OCI-LY1 (cell line): ENCODE measurements around the gene NRP2.

Experiments
- H2AFZ ChIP-seq: fragments of 200-600 bp; sonication (generic), shearing (Covaris generic); 2 replicates; pipeline ENCODE4 v1.6.0; 2014; ENCODE audit warnings: antibody characterized with exemption, mild to moderate bottlenecking, low read length
- H3F3A ChIP-seq: fragments of 200-600 bp; sonication (generic), shearing (Covaris generic); 2 replicates; pipeline ENCODE4 v1.6.0; 2014; ENCODE audit warnings: mild to moderate bottlenecking, antibody characterized with exemption, low read length, moderate library complexity; ENCODE audit not compliant: insufficient read depth
- H3K27ac ChIP-seq: fragments of 200-600 bp; sonication (generic); 2 replicates; pipeline ENCODE4 v1.5.1; 2014; ENCODE audit warnings: low read length, mixed run types, mild to moderate bottlenecking, low read depth; ENCODE audit not compliant: poor library complexity, severe bottlenecking
- H3K27me3 ChIP-seq: fragments of 200-600 bp; sonication (generic); 2 replicates; pipeline ENCODE4 v1.6.0; 2014; ENCODE audit warnings: antibody characterized with exemption, mild to moderate bottlenecking, low read length, moderate library complexity; ENCODE audit not compliant: insufficient read depth
- H3K36me3 ChIP-seq: fragments of 200-600 bp; sonication (generic); 2 replicates; pipeline ENCODE4 v1.6.1; 2014; ENCODE audit warnings: mild to moderate bottlenecking, antibody characterized with exemption, low read length, moderate library complexity, mixed read lengths; ENCODE audit not compliant: insufficient read depth
- H3K4me1 ChIP-seq: fragments of 200-600 bp; sonication (generic); 2 replicates; pipeline ENCODE4 v1.5.1; 2014; ENCODE audit warnings: mild to moderate bottlenecking, low read length, moderate library complexity; ENCODE audit not compliant: insufficient read depth, severe bottlenecking
- H3K4me2 ChIP-seq: fragments of 200-600 bp; sonication (generic), shearing (Covaris generic); 2 replicates; pipeline ENCODE4 v1.6.1; 2014; ENCODE audit warnings: low read length
- H3K4me3 ChIP-seq: fragments of 200-600 bp; sonication (generic); 2 replicates; pipeline ENCODE4 v1.5.1; 2014; ENCODE audit warnings: low read length, low read depth, mild to moderate bottlenecking, mixed read lengths; ENCODE audit not compliant: poor library complexity, severe bottlenecking
- H3K79me2 ChIP-seq: fragments of 200-600 bp; shearing (Covaris generic); 2 replicates; pipeline ENCODE4 v1.6.1; 2016; ENCODE audit warnings: mixed run types, low read length, mixed read lengths; ENCODE audit not compliant: insufficient read depth
- H3K9ac ChIP-seq: fragments of 200-600 bp; sonication (generic), shearing (Covaris generic); 2 replicates; pipeline ENCODE4 v1.6.1; 2014; ENCODE audit warnings: mild to moderate bottlenecking, low read length, mixed read lengths
- H3K9me2 ChIP-seq: fragments of 200-600 bp; sonication (generic), shearing (Covaris generic); 2 replicates; pipeline ENCODE4 v1.6.1; 2014; ENCODE audit warnings: low read depth, mild to moderate bottlenecking, low read length, mixed read lengths
- H3K9me3 ChIP-seq: fragments of 200-600 bp; shearing (Covaris generic); 2 replicates; pipeline ENCODE4 v1.6.1; 2014; ENCODE audit warnings: low read length, mixed read lengths
- H4K20me1 ChIP-seq: fragments of 200-600 bp; sonication (generic), shearing (Covaris generic); 2 replicates; pipeline ENCODE4 v1.6.0; 2016; ENCODE audit warnings: mild to moderate bottlenecking, low read length; ENCODE audit not compliant: insufficient read depth
- EZH2 ChIP-seq: fragments of 200-600 bp; sonication (generic), shearing (Covaris generic); IDR thresholded peaks from 2 replicates; pipeline ENCODE4 v1.8.0; 2017; ENCODE audit warnings: borderline replicate concordance, mixed run types, mild to moderate bottlenecking, antibody characterized with exemption, low read length, moderate library complexity, mixed read lengths
- TF ChIP-seq, protein P1 (sequence below): fragments of 200-600 bp; sonication (generic), shearing (Covaris generic); IDR thresholded peaks from 2 replicates; pipeline ENCODE4 v1.5.1; 2017; ENCODE audit warnings: mild to moderate bottlenecking, antibody characterized with exemption, low read length, moderate library complexity, mixed read lengths

The NRP2 gene

DNA sequence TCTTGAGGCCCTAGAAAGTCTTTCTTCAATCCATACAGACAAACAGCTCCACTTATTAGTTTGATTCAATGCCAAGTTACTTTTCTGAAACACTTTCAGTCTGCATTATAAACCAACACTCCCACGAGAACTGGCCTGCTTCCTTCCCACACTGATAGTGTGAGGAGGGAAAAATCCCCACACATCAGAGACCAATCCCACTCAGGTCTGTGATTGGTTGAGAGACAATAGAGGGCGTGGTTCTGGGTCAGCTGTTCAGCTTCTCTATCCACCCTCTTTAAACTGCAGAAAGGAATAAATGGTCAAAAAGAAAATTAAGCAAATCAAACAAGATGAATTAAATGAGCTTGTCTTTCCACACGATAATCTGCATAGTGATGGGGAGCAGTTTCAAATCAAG, 152.5 kb downstream of the NRP2 start:
- H3F3A ChIP-seq: no peaks in the 10 kb centered on the region
- no peak overlapping the region for H3K27ac ChIP-seq
- H4K20me1 ChIP-seq: no peaks in the 10 kb centered on the region
- H3K9me3 ChIP-seq: no peaks in the 10 kb centered on the region
- H3K4me2 ChIP-seq: no peak overlapping the region
- no peaks in the 10 kb centered on the region for H3K79me2 ChIP-seq
- no peak for TF ChIP-seq EZH2
- TF ChIP-seq, protein P1, sequence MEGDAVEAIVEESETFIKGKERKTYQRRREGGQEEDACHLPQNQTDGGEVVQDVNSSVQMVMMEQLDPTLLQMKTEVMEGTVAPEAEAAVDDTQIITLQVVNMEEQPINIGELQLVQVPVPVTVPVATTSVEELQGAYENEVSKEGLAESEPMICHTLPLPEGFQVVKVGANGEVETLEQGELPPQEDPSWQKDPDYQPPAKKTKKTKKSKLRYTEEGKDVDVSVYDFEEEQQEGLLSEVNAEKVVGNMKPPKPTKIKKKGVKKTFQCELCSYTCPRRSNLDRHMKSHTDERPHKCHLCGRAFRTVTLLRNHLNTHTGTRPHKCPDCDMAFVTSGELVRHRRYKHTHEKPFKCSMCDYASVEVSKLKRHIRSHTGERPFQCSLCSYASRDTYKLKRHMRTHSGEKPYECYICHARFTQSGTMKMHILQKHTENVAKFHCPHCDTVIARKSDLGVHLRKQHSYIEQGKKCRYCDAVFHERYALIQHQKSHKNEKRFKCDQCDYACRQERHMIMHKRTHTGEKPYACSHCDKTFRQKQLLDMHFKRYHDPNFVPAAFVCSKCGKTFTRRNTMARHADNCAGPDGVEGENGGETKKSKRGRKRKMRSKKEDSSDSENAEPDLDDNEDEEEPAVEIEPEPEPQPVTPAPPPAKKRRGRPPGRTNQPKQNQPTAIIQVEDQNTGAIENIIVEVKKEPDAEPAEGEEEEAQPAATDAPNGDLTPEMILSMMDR: no peak
- H3K9me2 ChIP-seq: no peaks in the 10 kb centered on the region
- no peaks in the 10 kb centered on the region for H3K27me3 ChIP-seq
- no peak overlapping the region for H3K9ac ChIP-seq
- H2AFZ ChIP-seq: no peak overlapping the region
- no peaks in the 10 kb centered on the region for H3K4me1 ChIP-seq
- no peak overlapping the region for H3K4me3 ChIP-seq
- H3K36me3 ChIP-seq: no peaks in the 10 kb centered on the region

DNA sequence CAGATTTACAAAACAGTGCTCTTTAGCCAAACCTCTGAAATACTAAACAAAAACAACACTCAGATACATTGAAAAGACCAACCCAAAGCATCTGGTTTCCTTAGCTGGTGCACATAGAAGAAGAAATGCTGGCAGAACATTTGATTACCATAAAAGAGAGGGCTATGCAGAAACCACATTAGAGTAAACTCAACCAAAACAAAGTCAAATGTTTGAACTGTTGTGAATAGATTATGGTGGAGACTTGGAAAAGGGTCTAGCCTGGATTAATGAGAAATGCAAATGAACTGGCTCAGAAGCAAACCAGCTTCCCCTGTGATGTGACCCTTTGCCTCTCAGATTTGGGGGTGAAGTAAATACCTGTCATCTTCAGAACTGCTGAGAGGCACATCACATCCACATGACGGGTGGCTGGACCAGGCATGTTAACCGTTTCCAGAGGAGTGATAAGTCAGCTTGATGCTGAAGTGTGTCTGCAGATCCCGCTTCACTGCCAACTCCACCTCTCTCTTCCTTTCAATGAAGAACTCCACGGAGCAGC, 153.0 kb downstream of the NRP2 start:
- Histone ChIP-seq H3K36me3 (no peaks in the 10 kb centered on the region), H3K4me2 (no peak overlapping the region), H3K9ac (no peak overlapping the region), H3K9me2 (no peaks in the 10 kb centered on the region), H3K27ac (no peak overlapping the region), H3K27me3 (no peaks in the 10 kb centered on the region), H3K4me1 (no peaks in the 10 kb centered on the region), H3F3A (no peaks in the 10 kb centered on the region), H4K20me1 (no peaks in the 10 kb centered on the region), H3K79me2 (no peaks in the 10 kb centered on the region), H2AFZ (no peak overlapping the region), H3K4me3 (no peak overlapping the region), H3K9me3 (no peaks in the 10 kb centered on the region)
- TF ChIP-seq, protein P1: no peak
- TF ChIP-seq EZH2: no peak

DNA sequence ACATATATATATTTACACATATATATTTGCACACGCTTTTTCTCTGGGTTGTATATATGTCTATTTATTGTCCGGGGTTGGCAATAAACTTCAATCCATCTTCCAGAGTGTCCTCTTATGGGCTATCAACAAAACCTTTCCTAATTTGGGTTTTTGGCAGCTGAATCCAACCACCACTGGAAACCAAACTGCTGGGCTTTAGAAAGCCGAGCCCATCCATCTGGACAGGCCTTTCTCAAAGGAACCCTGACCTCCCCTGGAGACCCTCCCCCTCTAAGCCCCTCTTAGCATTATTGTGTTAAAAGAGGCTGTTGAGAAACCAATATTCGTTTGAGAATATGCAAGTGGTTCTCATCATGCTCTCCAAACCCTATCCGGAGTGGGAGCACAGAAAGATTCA, 153.6 kb downstream of the NRP2 start:
- no peaks in the 10 kb centered on the region for H3K27me3 ChIP-seq
- TF ChIP-seq, protein P1: no peak
- TF ChIP-seq EZH2: no peak

More for the DNA sequence above, 153.6 kb downstream of the NRP2 start:
- Histone ChIP-seq H3K9ac (no peak overlapping the region), H4K20me1 (no peaks in the 10 kb centered on the region), H3K4me3 (no peak overlapping the region), H3K9me3 (no peaks in the 10 kb centered on the region), H3K4me1 (no peaks in the 10 kb centered on the region), H3F3A (no peaks in the 10 kb centered on the region), H3K27ac (no peak overlapping the region), H2AFZ (no peak overlapping the region), H3K9me2 (no peaks in the 10 kb centered on the region), H3K36me3 (no peaks in the 10 kb centered on the region), H3K4me2 (no peak overlapping the region), H3K79me2 (no peaks in the 10 kb centered on the region)
